A549 (cell line): Measurements from ENCODE around the gene CIBAR2.

Experiments used
- CBX2 ChIP-seq: fragments of 200-600 bp; sonication (generic); IDR thresholded peaks from 2 replicates; pipeline ENCODE4 v1.6.1; 2016; ENCODE audit warnings: low read depth, mild to moderate bottlenecking, borderline replicate concordance
- CBX8 ChIP-seq: fragments of 200-600 bp; sonication (generic); IDR thresholded peaks from 2 replicates; pipeline ENCODE4 v1.6.1; 2016
- CEBPB ChIP-seq, 2 experiments: fragments of >200 bp in 1 of 2; sonication (Bioruptor Twin) in 1 of 2; formaldehyde crosslinking in 1 of 2; IDR thresholded peaks; 2 replicates each; pipeline ENCODE4 v1.6.1; 2012 to 2016
- CHD2 ChIP-seq: fragments of 150-350 bp; IDR thresholded peaks from 2 replicates; pipeline ENCODE4 v1.6.1; 2014; ENCODE audit warnings: low read length; ENCODE audit not compliant: partially characterized antibody
- CTCF ChIP-seq: fragments of >200 bp; sonication (Bioruptor Twin); formaldehyde crosslinking; IDR thresholded peaks from 3 replicates; pipeline ENCODE4 v1.5.1; 2016
- NR3C1 ChIP-seq: fragments of >200 bp; sonication (Bioruptor Twin); formaldehyde crosslinking; IDR thresholded peaks from 3 replicates; pipeline ENCODE4 v1.6.1; 2017
- REST ChIP-seq: fragments of 200-600 bp; sonication (generic); IDR thresholded peaks from 2 replicates; pipeline ENCODE4 v1.6.1; 2016; ENCODE audit warnings: antibody characterized with exemption, mild to moderate bottlenecking, moderate library complexity
- USF2 ChIP-seq: fragments of 450-650 bp; IDR thresholded peaks from 2 replicates; pipeline ENCODE4 v1.6.1; 2014; ENCODE audit warnings: antibody characterized with exemption

- TF ChIP-seq CBX8 (no peak), USF2 (no peak), REST (no peak), CBX2 (no peak), CTCF (no peak), CHD2 (no peak), CEBPB (IDR thresholded peaks at IDR 0.05) (no peak), NR3C1 (no peak)
Measured at GRCh38 chr16:85151079-85151602, 38.9 kb upstream of the CIBAR2 start.
